H1 (cell line): ENCODE data around the gene SIK3. TPM values are rescaled to one million over a fixed set of nuclear protein-coding genes. Genes with fewer than 3 reads are reported as not detected.

ENCODE experiments used
- CTCF ChIA-PET: fragments of 300-600 bp; sonication (Branson Sonifier 250); formaldehyde crosslinking; loops from one replicate; lab custom pipeline; 2021; ENCODE audit not compliant: partially characterized antibody; lab: Charles Lee
- POLR2A ChIA-PET: fragments of 300-600 bp; sonication (Branson Sonifier 250); formaldehyde crosslinking; loops from one replicate; lab custom pipeline; 2021; ENCODE audit warnings: inconsistent platforms; ENCODE audit not compliant: partially characterized antibody; lab: Charles Lee
- DNase-seq, 2 experiments: peaks; one replicate each; pipeline versions ENCODE4 v3.0.0 to v3.0.0-alpha.2; 2010 to 2022; ENCODE audit warnings: low spot score in 2 of 2, low read depth in 1 of 2, mixed read lengths in 1 of 2
- FAIRE-seq: peaks from 2 replicates; lab custom pipeline; 2011; peaks lifted over from hg19 to GRCh38; lab: Jason Lieb, UNC
- H2AFZ ChIP-seq: 2 replicates; pipeline ENCODE4 v1.8.1; 2012; ENCODE audit warnings: low read length, inconsistent platforms
- H2AK5ac ChIP-seq: 2 replicates; pipeline ENCODE4 v1.6.1; 2013; ENCODE audit warnings: low read depth, low read length
- H2BK120ac ChIP-seq: replicated peaks from 2 replicates; pipeline ENCODE3; 2013; ENCODE audit warnings: low read depth, low read length, inconsistent platforms
- H2BK12ac ChIP-seq: 2 replicates; pipeline ENCODE4 v1.6.1; 2013; ENCODE audit warnings: low read depth, low read length
- H2BK15ac ChIP-seq: 2 replicates; pipeline ENCODE4 v1.6.1; 2013; ENCODE audit warnings: low read length
- H2BK20ac ChIP-seq: 2 replicates; pipeline ENCODE4 v1.6.1; 2013; ENCODE audit warnings: low read length
- H2BK5ac ChIP-seq: 2 replicates; pipeline ENCODE4 v1.6.1; 2013; ENCODE audit warnings: low read depth, low read length
- H3K14ac ChIP-seq: 2 replicates; pipeline ENCODE4 v1.6.1; 2013; ENCODE audit warnings: inconsistent platforms; ENCODE audit not compliant: insufficient read length
- H3K18ac ChIP-seq: 2 replicates; pipeline ENCODE4 v1.6.1; 2013; ENCODE audit warnings: low read length; ENCODE audit errors: extremely low read depth
- H3K23ac ChIP-seq: 2 replicates; pipeline ENCODE4 v1.6.1; 2013; ENCODE audit warnings: inconsistent platforms; ENCODE audit not compliant: insufficient read length
- H3K23me2 ChIP-seq: 2 replicates; pipeline ENCODE4 v1.6.1; 2013; ENCODE audit warnings: low read depth, low read length
- H3K27ac ChIP-seq: 2 replicates; pipeline ENCODE4 v1.6.1; 2011; ENCODE audit warnings: low read depth, low read length, inconsistent platforms
- H3K27me3 ChIP-seq, 4 experiments: replicated peaks in 1 of 4; 1 replicate in 1 of 4; 2 replicates in 3 of 4; pipeline versions ENCODE4 v1.6.1 to v1.8.1; 2011 to 2013; ENCODE audit warnings: low read length in 3 of 4, mild to moderate bottlenecking in 3 of 4, inconsistent platforms in 2 of 4, mixed read lengths in 2 of 4, moderate library complexity in 1 of 4; ENCODE audit not compliant: control insufficient read depth in 3 of 4, insufficient read depth in 3 of 4; ENCODE audit errors: extremely low read depth in 1 of 4
- H3K36me3 ChIP-seq, 4 experiments: 2 replicates each; pipeline versions ENCODE4 v1.6.1 to v1.8.1; 2011 to 2013; ENCODE audit warnings: mild to moderate bottlenecking in 4 of 4, low read length in 3 of 4, moderate library complexity in 2 of 4, control low read depth in 1 of 4, inconsistent platforms in 1 of 4; ENCODE audit not compliant: insufficient read depth in 4 of 4, control insufficient read depth in 2 of 4
- H3K4ac ChIP-seq: replicated peaks from 2 replicates; pipeline ENCODE3; 2013; ENCODE audit warnings: low read length, low read depth, mixed read lengths, inconsistent platforms; ENCODE audit not compliant: insufficient read length
- H3K4me1 ChIP-seq, 4 experiments: replicated peaks in 1 of 4; 1 replicate in 1 of 4; 2 replicates in 3 of 4; pipeline versions ENCODE4 v1.6.1 to v1.8.1; 2011 to 2013; ENCODE audit warnings: low read length in 3 of 4, inconsistent platforms in 2 of 4, mixed read lengths in 1 of 4; ENCODE audit not compliant: insufficient read depth in 4 of 4, control insufficient read depth in 3 of 4
- H3K4me2 ChIP-seq, 2 experiments: 2 replicates each; pipeline versions ENCODE4 v1.6.1 to v1.8.1; 2011 to 2013; ENCODE audit warnings: low read depth in 2 of 2, low read length in 2 of 2, control low read depth in 1 of 2, inconsistent platforms in 1 of 2, mild to moderate bottlenecking in 1 of 2; ENCODE audit not compliant: insufficient read depth in 1 of 2
- H3K4me3 ChIP-seq, 4 experiments: fragments of 200-600, 300-600 bp in 1 of 4; sonication (generic), shearing (Covaris generic), sonication (Bioruptor Twin) in 1 of 4; 2 replicates each; pipeline versions ENCODE4 v1.5.1 to v1.8.1; 2011 to 2016; ENCODE audit warnings: low read length in 4 of 4, low read depth in 3 of 4, control low read depth in 2 of 4, inconsistent platforms in 2 of 4, mild to moderate bottlenecking in 2 of 4, mixed read lengths in 1 of 4, moderate library complexity in 1 of 4; ENCODE audit not compliant: insufficient read depth in 2 of 4; ENCODE audit errors: extremely low read depth in 1 of 4
- H3K56ac ChIP-seq: replicated peaks from 2 replicates; pipeline ENCODE3; 2013; ENCODE audit warnings: low read depth, mild to moderate bottlenecking, mixed read lengths, low read length, inconsistent platforms; ENCODE audit not compliant: insufficient read length
- H3K79me1 ChIP-seq: 2 replicates; pipeline ENCODE4 v1.6.1; 2013; ENCODE audit warnings: low read depth, low read length, control low read depth
- H3K79me2 ChIP-seq, 2 experiments: 2 replicates each; pipeline versions ENCODE4 v1.6.1 to v1.8.1; 2012 to 2013; ENCODE audit warnings: low read length in 2 of 2, mild to moderate bottlenecking in 2 of 2, inconsistent platforms in 1 of 2; ENCODE audit not compliant: insufficient read depth in 2 of 2, control insufficient read depth in 1 of 2
- H3K9ac ChIP-seq, 4 experiments: replicated peaks in 1 of 4; 1 replicate in 1 of 4; 2 replicates in 3 of 4; pipeline versions ENCODE4 v1.6.1 to v1.8.1; 2011 to 2013; ENCODE audit warnings: low read depth in 3 of 4, low read length in 3 of 4, control low read depth in 2 of 4, mild to moderate bottlenecking in 2 of 4, moderate library complexity in 2 of 4, inconsistent platforms in 1 of 4; ENCODE audit errors: extremely low read depth in 1 of 4
- H3K9me3 ChIP-seq, 2 experiments: 2 replicates each; pipeline versions ENCODE4 v1.6.1 to v1.8.1; 2012 to 2013; ENCODE audit warnings: mild to moderate bottlenecking in 2 of 2, moderate library complexity in 2 of 2, control low read depth in 1 of 2, inconsistent platforms in 1 of 2, low read depth in 1 of 2, low read length in 1 of 2, mixed read lengths in 1 of 2; ENCODE audit not compliant: insufficient read depth in 2 of 2
- H4K20me1 ChIP-seq, 2 experiments: replicated peaks in 1 of 2; 2 replicates each; pipeline versions ENCODE3 to v1.8.1; 2011 to 2013; ENCODE audit warnings: inconsistent platforms in 2 of 2, low read length in 2 of 2, mild to moderate bottlenecking in 1 of 2; ENCODE audit not compliant: insufficient read depth in 2 of 2, control insufficient read depth in 1 of 2
- H4K5ac ChIP-seq: 2 replicates; pipeline ENCODE4 v1.6.1; 2013; ENCODE audit warnings: low read length, low read depth, mixed read lengths, inconsistent platforms; ENCODE audit not compliant: insufficient read length
- H4K8ac ChIP-seq: 2 replicates; pipeline ENCODE4 v1.8.0; 2013; ENCODE audit warnings: mild to moderate bottlenecking, moderate library complexity, low read length, inconsistent platforms; ENCODE audit not compliant: insufficient read depth; ENCODE audit errors: extremely low read depth
- H4K91ac ChIP-seq: replicated peaks from 2 replicates; pipeline ENCODE3; 2013; ENCODE audit warnings: low read length, mixed read lengths, inconsistent platforms; ENCODE audit not compliant: insufficient read length
- JUN ChIP-seq: IDR thresholded peaks from 2 replicates; pipeline ENCODE4 v1.6.1; 2011; ENCODE audit warnings: low read depth, mild to moderate bottlenecking, improper control_type of control experiment, low read length
- WGBS, 2 experiments: shearing (Covaris generic) in 1 of 2; methylation state at CpG; one replicate each; pipeline versions ENCODE4 v1.1.6 to v1.1.7; 2013 to 2015; ENCODE audit warnings: low lambda C conversion rate in 2 of 2, mixed read lengths in 2 of 2, inconsistent platforms in 1 of 2, low coverage in 1 of 2, missing lambda C conversion rate in 1 of 2; ENCODE audit not compliant: insufficient replicate concordance in 2 of 2, insufficient coverage in 1 of 2, insufficient read length in 1 of 2; ENCODE audit errors: extremely low coverage in 1 of 2, missing lambda C conversion rate in 1 of 2; 5-methylcytosine and 5-hydroxymethylcytosine counted together
- polyA plus RNA-seq, 7 experiments: library from polyadenylated mRNA; depleted of rRNA in 3 of 7; stranded (reverse) in 5 of 7; unstranded in 2 of 7; fragments of >200 nt in 5 of 7; fragments of 200-250 nt in 2 of 7; gene quantifications; 1 replicate in 5 of 7; 2 replicates in 1 of 7; 4 replicates in 1 of 7; pipeline versions ENCODE4 v1.2.1 to v1.2.3, GENCODE V29; 2011 to 2013; ENCODE audit warnings: missing spikeins in 2 of 7, mixed read lengths in 2 of 7
- total RNA-seq: library from RNA; stranded (reverse); fragmentation: NEBNext Ultra II Directional; extraction: Animal tissue kit (Norgen Biotek cat#: 25700); gene quantifications from 2 replicates; pipeline ENCODE4 v1.2.1, GENCODE V29; 2021
- TF ChIP-seq, protein P1 (sequence below), 3 experiments: IDR thresholded peaks; 1 replicate in 2 of 3; 2 replicates in 1 of 3; pipeline versions ENCODE4 v1.5.1 to v1.6.1; 2011; ENCODE audit warnings: low read length in 3 of 3, mild to moderate bottlenecking in 3 of 3, inconsistent platforms in 2 of 3, low read depth in 1 of 3, moderate library complexity in 1 of 3; ENCODE audit not compliant: insufficient read depth in 1 of 3; ENCODE audit errors: control extremely low read depth in 1 of 3

The SIK3 gene
- total and polyA plus RNA-seq, 2 of the 8 experiments (the other 6 are each of a cell fraction or from before 2014, with no cell fraction given), result 19.9 to 32.1 TPM

- Histone ChIP-seq H2AK5ac (no peak overlapping the region), H3K4me3 (no peak overlapping the region), H2BK5ac (no peak overlapping the region), H3K14ac (no peak overlapping the region), H3K4ac (no peak overlapping the region), H4K8ac (no peak overlapping the region), H2BK20ac (no peak overlapping the region), H4K20me1 (peaks cover 0 to 2% of the 10 kb centered on the region in 2 experiments), H2AFZ (no peak overlapping the region), H3K4me2 (no peak overlapping the region), H3K79me1 (no peaks in the 10 kb centered on the region), H3K9ac (no peak overlapping the region), H2BK120ac (no peak overlapping the region), H3K9me3 (no peaks in the 10 kb centered on the region), H2BK12ac (no peak overlapping the region), H2BK15ac (no peak overlapping the region), H3K23ac (no peak overlapping the region), H3K79me2 (no peaks in the 10 kb centered on the region), H3K23me2 (no peaks in the 10 kb centered on the region; the same call in 1 of the 2 replicates), H3K18ac (no peak overlapping the region), H3K36me3 (peaks cover 0 to 6% (median 0%) of the 10 kb centered on the region in 4 experiments; a peak in 1 of 8 replicates), H4K5ac (no peak overlapping the region), H3K27ac (no peak overlapping the region), H4K91ac (no peak overlapping the region), H3K27me3 (no peaks in the 10 kb centered on the region), H3K56ac (no peak overlapping the region), H3K4me1 (peaks cover 1 to 7% (median 5%) of the 10 kb centered on the region in 4 experiments; a peak in 4 of 7 replicates)
- no peak for FAIRE-seq
- 84% methylated on average over 11 of the region's 11 CpGs; no CpG with 5 or more reads in 1 of the 2 experiments for WGBS, 2 experiments
- ChIA-PET POLR2A (no interaction called here), CTCF (interaction anchor here (0.9 to 1.4 kb wide), 5 partner anchors 10 to 122 kb away, joined by 3 to 4 read pairs (median 3); no protein-coding TSS in a partner anchor)
- DNase-seq, result no peak
- TF ChIP-seq, protein P1, sequence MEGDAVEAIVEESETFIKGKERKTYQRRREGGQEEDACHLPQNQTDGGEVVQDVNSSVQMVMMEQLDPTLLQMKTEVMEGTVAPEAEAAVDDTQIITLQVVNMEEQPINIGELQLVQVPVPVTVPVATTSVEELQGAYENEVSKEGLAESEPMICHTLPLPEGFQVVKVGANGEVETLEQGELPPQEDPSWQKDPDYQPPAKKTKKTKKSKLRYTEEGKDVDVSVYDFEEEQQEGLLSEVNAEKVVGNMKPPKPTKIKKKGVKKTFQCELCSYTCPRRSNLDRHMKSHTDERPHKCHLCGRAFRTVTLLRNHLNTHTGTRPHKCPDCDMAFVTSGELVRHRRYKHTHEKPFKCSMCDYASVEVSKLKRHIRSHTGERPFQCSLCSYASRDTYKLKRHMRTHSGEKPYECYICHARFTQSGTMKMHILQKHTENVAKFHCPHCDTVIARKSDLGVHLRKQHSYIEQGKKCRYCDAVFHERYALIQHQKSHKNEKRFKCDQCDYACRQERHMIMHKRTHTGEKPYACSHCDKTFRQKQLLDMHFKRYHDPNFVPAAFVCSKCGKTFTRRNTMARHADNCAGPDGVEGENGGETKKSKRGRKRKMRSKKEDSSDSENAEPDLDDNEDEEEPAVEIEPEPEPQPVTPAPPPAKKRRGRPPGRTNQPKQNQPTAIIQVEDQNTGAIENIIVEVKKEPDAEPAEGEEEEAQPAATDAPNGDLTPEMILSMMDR (IDR thresholded peaks at IDR 0.05; ENCODE audit: control extremely low read depth in 1 of 3, insufficient read depth in 1 of 3, low read depth in 1 of 3, low read length in 3 of 3), result peak; percentile 2 to 28 (median 8); a peak in 3 of 4 replicates
- TF ChIP-seq JUN, result no peak
These were observed 170.9 kb downstream of the SIK3 start for GRCh38 chr11:116927163-116927974.
